Right kidney (tissue), 1 donor: ENCODE data around the gene CUX1.

Experiments
- DNase-seq: peaks from one replicate; pipeline ENCODE4 v3.0.0-alpha.2; 2016

Gene CUX1

GRCh38 chr7:102188746-102189145 is 371.3 kb downstream of the CUX1 start:
- no peak for DNase-seq

DNA sequence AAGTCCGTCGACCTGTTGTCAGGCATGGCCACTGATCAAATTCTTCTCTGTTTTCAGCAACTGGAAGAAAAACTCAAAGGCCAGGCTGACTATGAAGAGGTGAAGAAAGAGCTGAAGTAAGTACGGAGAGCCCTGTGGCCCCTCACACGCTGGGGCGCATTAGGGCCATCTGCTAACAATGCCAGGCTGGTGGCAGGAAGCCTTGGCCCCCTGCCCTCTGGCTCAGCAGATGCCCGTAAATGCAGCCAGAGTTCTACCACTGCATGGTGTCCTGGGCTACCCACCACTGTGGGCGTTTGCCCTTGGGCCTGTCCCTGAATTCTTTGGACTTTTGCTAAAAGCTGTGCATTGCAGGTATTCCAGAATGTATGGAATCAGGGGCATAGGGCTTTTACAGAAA is 372.3 kb downstream of the CUX1 start:
- DNase-seq, result no peak

- DNase-seq, result no peak
Observed at GRCh38 chr7:102190776-102191350, 373.4 kb downstream of the CUX1 start.

DNA sequence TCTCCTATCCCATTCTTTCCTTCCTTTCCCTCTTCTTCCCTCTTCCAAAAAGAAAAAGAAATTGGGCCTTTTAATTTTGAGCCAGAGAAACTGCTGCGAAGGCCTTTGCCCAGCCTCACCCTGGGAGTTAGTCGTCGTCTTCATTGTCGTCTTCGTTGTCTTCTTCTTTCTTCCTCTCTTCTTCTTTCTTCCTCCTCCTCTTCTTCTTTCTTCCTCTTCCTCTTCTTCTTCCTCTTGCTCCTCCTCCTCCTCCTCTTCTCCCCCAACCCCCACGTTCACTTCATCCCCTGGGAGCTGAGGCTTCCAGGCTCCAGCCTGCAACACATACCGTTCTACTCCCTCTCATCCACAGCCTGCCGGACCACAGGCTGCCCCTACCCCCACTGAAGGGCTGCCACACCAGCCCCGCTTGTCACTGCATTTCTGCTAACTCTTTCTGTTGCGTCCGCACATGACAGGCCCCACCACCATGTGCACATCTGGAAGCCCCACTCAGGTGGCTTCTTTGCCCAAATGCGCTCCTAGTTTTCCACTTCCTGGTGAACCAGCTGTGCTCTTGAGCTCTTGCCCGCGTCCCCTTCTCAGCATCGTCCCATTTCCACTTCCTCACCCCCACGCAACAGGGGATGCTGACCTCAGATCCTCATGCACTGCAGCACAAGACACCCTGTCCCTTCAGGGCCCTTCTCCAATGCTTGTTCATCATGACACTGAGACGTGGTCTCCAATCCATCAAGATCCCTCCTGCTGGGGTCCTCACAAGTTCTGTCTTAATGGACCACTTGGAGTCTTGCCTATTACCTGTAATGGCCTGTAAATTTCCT is 374.3 kb downstream of the CUX1 start:
- no peak for DNase-seq

GRCh38 chr7:102192790-102193189 is 375.4 kb downstream of the CUX1 start:
- no peak for DNase-seq

GRCh38 chr7:102193806-102194205 is 376.4 kb downstream of the CUX1 start:
- no peak for DNase-seq

GRCh38 chr7:102195361-102195760 is 377.9 kb downstream of the CUX1 start:
- DNase-seq, result no peak

GRCh38 chr7:102196028-102196427 is 378.6 kb downstream of the CUX1 start:
- no peak for DNase-seq

DNA sequence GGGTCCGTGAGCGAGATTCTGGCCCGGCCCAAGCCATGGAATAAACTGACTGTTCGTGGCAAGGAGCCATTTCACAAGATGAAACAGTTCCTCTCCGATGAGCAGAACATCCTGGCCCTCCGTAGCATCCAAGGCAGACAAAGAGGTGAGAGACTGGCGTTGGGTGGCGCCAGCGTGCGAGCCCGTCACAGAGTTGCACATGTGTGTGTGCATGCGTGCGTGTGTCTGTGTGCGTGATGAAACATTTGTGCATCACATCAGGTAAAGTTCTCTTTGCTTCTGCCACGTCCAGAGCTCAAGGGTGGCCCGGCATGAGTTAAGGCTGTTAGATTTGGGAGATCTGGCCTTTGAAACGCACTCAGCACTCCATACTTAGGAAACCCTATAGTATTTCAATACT is 379.7 kb downstream of the CUX1 start:
- DNase-seq, result no peak

DNA sequence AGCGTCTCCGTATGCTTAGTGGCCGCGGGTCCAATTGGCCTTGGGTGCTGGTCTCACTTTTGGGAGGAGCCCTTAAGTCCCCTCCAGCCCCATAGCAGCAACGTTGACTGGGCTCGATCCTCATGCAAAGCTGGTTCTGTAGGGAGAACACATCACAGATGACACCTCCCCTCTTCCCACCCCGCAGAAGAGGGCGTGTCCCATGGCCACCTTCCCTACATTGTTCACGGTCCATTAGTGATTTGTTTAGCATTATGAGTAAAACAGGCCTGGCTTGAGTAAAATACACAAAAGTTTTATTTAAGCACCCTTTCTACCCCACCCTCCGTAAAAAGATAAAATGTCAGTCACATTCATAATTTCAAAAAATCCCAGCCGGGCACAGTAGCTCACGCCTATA is 380.2 kb downstream of the CUX1 start:
- no peak for DNase-seq

GRCh38 chr7:102198417-102198956 is 381.1 kb downstream of the CUX1 start:
- no peak for DNase-seq

GRCh38 chr7:102201576-102201975 is 384.1 kb downstream of the CUX1 start:
- DNase-seq, result no peak

DNA sequence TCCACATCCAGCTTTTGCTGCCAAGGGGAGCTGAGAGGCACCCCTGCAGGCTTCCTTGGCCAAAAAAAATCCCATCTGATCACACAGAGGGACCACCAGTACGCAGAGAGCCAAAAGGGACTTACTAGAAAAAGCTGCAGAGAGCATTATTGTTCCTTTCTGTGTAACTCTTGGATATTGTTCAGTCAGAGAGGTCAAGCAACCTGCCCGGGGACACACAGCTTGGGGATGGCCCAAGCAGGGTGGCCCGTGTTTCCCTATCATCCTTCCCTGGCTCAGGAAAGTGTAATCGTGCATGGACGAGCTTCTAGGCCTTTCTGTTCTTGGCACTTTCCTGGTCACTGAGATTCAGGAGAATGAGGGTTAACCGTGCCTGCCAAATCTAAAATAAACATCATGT is 385.1 kb downstream of the CUX1 start:
- no peak for DNase-seq

GRCh38 chr7:102203218-102203617 is 385.8 kb downstream of the CUX1 start:
- DNase-seq, result no peak

DNA sequence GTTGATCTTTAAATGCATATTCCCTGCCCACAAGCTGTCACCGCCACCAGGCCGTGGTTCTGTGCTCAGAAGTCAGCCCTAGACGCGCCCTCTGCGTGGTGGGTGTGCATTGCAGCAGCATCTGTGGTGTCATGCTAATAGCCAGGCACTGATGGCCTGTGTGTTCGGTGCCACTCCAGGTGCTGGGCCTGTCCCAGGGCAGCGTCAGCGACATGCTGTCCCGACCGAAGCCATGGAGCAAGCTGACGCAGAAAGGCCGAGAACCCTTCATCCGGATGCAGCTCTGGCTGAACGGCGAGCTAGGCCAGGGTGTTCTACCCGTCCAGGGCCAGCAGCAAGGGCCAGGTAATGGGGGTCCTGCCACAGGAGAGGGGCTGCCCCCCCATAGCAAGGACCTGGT is 386.8 kb downstream of the CUX1 start:
- no peak for DNase-seq

DNA sequence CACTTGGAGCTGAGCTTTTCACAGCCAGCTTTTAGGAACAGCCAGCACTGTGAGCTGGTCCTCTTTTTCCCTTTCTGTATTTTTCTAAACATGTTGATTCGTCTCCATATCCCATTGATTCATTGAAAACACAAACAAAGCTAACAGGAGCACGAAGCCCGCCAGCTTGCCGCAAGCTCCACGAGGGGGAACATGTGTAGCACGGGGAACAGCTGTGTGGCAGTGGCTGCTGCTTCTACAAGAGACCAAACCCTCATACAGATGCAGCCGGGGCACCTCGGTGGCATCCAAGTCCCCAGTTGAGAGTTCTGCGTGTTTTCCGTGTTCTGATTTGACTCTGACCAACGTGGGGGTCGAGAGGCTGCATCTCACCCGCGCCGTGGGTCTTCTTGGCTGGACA is 388.5 kb downstream of the CUX1 start:
- DNase-seq, result no peak

DNA sequence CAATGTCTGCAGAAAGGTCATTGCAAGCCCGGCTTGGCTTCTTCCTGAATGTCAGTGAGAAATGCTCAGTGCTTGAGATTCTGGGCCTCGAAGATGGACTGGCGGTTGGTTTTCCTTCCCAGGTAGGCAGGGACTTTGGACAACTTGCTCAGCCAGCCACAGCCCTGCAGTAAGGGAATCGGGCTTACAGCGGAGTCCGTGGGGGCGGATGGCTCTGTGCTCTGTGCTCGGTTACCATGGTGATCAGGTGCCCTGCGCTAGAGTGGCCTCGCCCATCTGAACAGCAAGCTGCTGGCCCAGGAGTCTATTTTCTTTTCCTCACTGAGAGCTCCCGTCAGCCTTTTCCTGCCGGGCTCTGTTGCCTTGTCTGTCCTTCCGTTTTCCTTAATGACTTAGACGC is 391.4 kb downstream of the CUX1 start:
- peak; percentile 12 for DNase-seq

GRCh38 chr7:102210787-102211186 is 393.4 kb downstream of the CUX1 start:
- DNase-seq, result no peak

DNA sequence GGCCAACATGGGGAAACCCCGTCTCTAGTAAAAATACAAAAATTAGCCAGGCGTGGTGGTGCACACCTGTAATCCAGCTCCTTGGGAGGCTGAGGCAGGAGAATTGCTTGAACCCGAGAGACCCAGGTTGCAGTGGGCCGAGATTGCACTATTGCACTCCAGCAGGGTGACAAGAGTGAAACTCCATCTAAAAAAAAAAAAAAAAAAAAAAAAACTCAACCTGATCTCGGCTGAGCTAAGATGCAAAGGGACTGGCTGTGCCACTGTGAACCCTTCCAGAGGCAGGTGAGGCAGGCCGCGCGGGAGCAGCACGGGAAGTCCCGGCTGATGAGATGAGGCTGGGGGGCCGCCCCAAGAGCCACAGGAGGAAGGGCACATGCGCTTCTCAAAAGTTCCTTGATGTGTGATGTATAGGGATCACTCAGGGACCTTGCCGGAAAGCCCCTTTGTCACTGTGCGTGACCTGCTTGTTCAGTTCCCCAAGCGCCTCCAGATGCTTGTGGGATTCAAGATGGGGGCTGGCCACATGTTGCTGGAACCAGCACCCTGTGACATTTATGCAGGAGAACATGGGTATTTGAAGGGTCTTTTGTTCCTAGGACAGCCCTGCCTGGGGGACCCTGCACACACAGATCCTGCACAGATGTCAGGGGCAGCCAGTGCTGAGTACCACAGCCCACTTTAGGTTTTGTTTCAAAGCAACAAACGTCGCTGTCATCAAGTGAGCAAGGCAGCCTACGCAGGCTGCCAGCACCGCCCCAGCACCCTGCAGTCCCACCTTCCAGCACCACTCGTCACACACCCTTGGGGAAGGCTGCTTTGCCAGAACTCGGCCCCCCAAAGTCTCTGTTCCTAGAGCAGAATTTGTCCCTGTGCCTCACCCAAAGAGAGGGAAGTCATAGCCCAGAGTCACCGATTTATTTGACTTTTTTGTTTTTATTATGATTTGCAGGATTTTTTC is 394.4 kb downstream of the CUX1 start:
- DNase-seq, result no peak

GRCh38 chr7:102214477-102215072 is 397.1 kb downstream of the CUX1 start:
- no peak for DNase-seq

GRCh38 chr7:102215256-102215655 is 397.8 kb downstream of the CUX1 start:
- DNase-seq, result no peak

DNA sequence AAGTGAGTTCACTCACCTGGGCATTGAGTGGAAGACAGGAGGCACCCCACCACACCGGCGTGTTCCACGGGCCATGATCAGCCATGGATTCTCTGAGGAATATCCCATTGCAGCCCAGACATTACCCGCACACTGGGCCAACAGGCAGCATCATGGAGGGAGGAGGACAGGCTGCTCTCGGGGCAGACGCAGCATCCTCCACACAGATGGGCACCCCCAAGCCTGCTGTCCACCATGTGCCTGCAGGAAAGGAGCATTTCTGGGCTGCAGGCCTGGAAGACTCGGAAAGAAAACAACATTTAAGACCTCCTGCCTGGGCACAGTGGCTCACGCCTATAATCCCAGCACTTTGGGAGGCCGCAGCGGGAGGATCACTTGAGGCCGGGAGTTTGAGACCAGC is 398.3 kb downstream of the CUX1 start:
- no peak for DNase-seq
